NOMO-1 (cell line): ENCODE results near the gene MRPL49.
"Not testable (repeated sequence)": the region's sequence is repeated elsewhere in the genome, so short reads cannot be mapped to it uniquely, and the experiment has no call there.

Experiments
- DNase-seq, 2 experiments: peaks; one replicate each; lab custom pipeline; 2025; ENCODE audit not compliant: unreplicated experiment in 2 of 2; lab: John Stamatoyannopoulos, UW

Gene MRPL49

GRCh38 chr11:65117206-65118096 is 4.7 kb upstream of the MRPL49 start, which contains the start of gene ZNHIT2:
ZNHIT2 (minus strand) TSS chr11:65117701; CDS start chr11:65117653, 48 bp downstream.
- peak; percentile 98 to 99 for DNase-seq

GRCh38 chr11:65118097-65118837 is 3.9 kb upstream of the MRPL49 start:
- DNase-seq = no peak

GRCh38 chr11:65118891-65119669 is 3.0 kb upstream of the MRPL49 start:
- DNase-seq = not testable (repeated sequence)

GRCh38 chr11:65119670-65119995 is 2.5 kb upstream of the MRPL49 start:
- no peak for DNase-seq

- no peak for DNase-seq
These were observed 1.3 kb upstream of the MRPL49 start for GRCh38 chr11:65120831-65121230.

GRCh38 chr11:65121447-65121864 is 665 bp upstream of the MRPL49 start:
- peak; percentile 14 to 20 for DNase-seq

- no peak for DNase-seq
These were observed 2.5 kb downstream of the MRPL49 start for GRCh38 chr11:65124480-65125196.

- no peak for DNase-seq
These were observed 3.3 kb downstream of the MRPL49 start for GRCh38 chr11:65125197-65126056.

GRCh38 chr11:65126624-65127274 is 4.6 kb downstream of the MRPL49 start:
- no peak for DNase-seq

GRCh38 chr11:65127473-65128181 is 5.5 kb downstream of the MRPL49 start:
- no peak for DNase-seq

- no peak for DNase-seq
These were observed 6.3 kb downstream of the MRPL49 start for GRCh38 chr11:65128182-65129145.

- DNase-seq = no peak
These were observed 7.7 kb downstream of the MRPL49 start for GRCh38 chr11:65129649-65130441.

- DNase-seq = no peak
These were observed 8.7 kb downstream of the MRPL49 start for GRCh38 chr11:65130631-65131416.

- no peak for DNase-seq
These were observed 9.3 kb downstream of the MRPL49 start for GRCh38 chr11:65131417-65131776.

- no peak for DNase-seq
These were observed 9.7 kb downstream of the MRPL49 start for GRCh38 chr11:65131895-65132237.
